Stimulated activated CD4-positive, alpha-beta T cell treated with anti-CD3 and anti-CD28 coated beads, Interleukin-1b, Interleukin-23, amount 100 ng/mL, for 24 hours (primary cell): ENCODE results near the gene HELZ.

Experiments used
- DNase-seq, 4 experiments: peaks; one replicate each; pipeline ENCODE4 v3.0.0-alpha.2; 2020; ENCODE audit warnings: low read depth in 4 of 4, low spot score in 1 of 4

Gene HELZ

DNA sequence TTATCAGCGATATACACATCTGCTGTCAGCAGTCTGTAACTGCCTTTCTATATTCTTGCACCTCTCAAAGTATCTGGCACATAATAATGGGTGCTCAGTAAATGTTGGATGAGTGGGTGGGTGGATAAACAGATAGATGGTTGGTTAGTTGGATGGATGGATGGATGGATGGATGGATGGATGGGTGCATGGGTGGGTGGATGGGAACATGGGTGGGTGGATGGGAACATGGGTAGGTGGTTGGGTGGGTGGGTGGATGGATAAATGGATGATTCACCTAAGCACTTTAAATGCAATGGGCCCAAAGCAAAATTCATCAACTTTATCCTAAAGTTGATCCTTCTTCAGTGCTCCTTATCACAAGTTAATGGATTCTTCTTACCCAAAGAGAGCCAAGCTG, 48.6 kb downstream of the HELZ start:
- no peak for DNase-seq

DNA sequence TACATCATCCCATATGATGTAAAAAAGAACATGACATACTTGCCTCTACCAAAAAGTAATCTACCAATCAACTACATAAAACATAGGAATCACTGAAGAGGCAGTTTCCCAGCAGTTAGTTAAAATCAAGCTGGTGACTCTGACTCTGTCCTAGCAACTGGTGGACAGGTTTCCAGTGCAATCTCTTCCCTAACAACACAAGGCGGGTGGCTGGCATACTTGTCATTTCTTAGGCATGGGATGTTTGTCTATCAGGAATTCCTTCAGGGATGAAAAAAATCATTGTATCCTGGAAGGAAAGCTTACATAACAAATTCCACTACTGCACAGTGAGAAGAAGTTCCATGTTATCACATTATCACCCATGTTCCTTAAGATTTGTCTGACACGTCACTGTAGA, 50.9 kb downstream of the HELZ start:
- no peak for DNase-seq

DNA sequence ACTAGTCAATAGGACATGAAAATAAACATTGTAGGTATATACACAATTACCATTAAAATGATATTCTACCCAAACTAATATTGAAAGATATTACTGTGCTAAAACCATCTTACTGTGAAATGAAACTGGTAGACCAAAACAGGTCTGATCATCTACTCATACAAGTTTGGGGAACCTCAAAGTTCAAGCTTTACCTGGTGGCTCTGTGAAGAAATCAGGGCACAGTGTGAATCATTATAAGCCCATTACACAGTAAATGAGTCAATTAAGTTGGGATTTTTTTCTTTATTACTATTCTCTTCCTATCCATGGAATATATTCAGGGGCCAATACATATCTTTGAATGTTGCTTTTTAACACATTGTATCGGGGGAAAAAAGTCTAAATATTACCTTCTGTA, 57.1 kb downstream of the HELZ start:
- no peak for DNase-seq

DNA sequence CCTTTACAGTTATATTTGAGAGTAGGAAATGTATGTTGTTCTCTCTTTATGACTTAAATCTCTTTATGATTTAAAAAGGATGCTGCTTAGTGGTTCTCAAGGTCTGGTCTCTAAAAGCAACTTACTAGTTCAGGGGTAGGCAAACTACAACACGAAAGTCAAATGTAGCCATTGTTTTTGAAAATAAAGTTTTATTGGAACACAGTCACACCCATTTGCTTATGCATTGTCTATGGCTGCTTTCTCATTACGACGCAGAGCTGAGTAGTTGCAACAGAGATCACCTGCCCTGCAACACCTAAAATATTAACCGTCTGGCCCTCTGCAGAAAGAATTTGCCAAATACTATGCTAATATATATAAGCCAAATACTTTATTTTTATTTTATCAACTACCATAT, 58.2 kb downstream of the HELZ start:
- no peak for DNase-seq

DNA sequence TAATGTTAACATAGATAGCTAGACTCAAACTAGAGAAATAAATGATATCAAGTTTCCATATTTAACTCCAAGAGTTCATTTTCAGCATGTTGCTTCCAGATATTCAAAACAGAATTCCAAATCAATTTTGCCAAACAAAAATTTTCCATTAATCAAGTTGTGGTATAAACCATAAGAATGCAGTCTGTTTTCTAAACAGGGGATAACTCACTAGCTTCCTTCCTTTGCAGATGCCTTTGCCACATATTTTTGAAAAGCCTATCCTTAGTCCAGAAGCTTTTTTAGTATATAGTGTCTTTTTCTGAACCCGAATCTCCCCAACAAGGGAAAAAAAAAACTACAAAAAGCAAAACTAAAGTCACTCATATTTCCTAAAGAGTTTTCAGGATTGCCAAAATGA, 61.5 kb downstream of the HELZ start:
- DNase-seq, result no peak

DNA sequence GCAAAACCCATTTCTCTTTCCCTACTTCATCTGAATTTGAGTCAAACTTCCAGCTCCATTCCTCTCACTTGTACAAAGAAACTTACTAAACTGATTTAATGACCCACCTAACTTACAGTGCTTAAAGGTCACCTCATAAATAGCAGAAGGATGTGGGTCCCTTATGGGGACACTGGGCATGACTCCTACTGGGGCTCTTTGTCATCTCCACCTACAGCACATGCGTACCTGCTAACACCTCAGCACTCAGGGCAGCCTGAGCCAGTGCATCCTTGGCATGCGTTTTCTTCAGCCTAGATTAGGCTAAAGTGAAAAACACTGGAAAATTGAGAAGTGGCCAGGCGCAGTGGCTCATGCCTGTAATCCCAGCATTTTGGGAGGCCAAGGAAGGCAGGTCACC, 63.2 kb downstream of the HELZ start:
- no peak for DNase-seq

DNA sequence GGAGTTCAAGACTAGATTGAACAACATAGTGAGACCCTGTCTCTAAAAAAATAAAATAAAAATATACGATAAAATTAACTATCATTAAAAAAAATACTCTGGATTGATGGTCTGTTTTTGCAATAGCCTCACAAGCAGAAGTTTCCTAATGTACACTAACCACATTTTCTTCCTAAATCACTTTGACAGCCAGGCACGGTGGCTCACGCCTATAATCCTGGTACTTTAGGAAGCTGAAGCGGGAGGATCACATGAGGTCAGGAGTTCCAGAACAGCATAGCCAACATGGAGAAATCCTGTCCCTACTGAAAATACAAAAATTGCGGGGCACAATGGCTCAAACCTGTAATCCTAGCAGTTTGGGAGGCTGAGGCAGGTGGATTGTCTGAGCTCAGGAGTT, 64.7 kb downstream of the HELZ start:
- DNase-seq, result no peak

DNA sequence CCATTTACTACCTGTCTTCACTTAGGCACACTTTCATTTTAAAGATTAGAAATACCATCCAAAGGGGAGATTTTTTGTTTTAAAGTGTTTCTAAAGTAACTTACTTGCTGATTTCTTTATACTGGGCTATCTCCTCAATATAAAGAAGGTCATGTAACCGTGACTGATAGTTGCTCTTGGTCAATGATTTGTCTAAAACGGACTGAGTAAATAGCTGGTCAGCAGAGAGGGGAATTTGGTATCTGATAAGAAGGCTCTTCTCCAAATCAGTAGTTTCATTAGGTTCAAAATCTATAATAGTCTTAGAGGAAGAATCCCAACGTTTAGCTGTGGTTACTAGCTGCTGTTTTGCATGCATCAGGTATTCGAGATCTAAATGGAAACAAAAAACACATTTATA, 66.4 kb downstream of the HELZ start:
- no peak for DNase-seq

DNA sequence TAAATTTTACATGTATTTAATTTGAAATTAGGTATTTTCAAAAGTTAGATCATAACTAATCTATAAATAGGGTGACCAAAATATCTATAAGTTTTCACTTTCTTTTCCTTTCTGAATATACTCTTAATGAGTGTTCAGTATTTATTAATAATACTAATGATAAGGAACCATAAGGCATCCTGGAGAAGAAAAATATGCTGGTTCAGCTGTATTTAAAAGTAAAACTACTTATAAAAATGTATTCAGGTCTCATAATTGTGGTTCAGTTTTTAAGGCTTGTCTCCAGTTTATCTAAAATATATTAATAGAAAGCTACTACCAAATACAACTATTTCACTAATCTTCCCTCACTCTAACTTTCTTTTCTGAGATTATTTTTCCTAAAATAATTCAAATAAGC, 67.3 kb downstream of the HELZ start:
- no peak for DNase-seq

DNA sequence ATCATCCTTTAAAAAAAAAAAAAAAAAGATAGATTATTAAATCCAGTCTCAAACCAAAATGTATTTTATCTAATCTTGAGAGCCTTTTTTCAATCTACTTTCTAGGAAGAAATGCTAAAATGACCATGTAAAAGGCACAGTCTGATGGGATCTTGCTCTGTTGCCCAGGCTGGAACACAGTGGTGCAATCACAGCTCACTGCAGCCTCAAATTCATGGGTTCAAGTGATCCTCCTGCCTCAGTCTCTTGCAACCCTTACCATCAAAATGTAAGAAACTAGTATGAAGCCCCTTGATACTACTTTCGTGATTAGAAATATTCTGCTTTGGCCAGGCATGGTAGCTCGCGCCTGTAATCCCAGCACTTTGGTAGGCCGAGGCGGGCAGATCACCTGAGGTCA, 70.8 kb downstream of the HELZ start:
- DNase-seq, result no peak

DNA sequence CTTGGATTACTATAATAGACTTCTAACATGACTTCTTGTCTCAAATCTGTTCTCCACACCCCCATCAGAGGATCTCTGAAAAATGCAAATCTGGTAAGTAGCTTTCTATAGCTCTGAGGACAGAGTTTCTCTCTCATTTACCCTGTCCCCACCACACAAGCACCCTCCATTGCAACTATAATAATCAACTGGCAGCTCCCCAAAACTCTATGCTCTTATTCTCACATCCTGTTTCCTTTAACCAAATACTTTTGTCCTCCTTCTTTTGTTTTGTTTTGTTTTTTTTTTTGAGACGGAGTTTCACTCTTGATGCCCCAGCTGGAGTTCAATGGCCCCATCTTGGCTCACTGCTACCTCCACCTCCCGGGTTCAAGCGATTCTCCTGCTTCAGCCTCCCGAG, 73.4 kb downstream of the HELZ start:
- DNase-seq, result no peak

DNA sequence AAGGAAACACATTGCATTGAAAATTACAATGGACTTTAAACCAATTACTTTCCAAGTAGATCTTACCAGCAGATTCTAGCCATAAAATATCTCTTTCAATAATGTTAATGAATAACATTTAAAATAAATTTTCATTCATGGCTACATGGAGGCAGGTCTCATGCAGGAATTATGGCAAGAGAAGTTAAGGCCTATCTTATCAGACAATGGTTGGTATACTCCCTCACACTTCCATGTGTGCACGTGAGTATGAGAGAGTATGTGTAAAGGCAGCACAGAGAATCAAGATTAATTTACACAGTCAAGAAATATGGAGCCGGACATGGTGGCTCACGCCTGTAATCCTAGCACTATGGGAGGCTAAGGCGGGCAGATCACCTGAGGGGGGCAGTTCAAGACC, 76.5 kb downstream of the HELZ start:
- no peak for DNase-seq

DNA sequence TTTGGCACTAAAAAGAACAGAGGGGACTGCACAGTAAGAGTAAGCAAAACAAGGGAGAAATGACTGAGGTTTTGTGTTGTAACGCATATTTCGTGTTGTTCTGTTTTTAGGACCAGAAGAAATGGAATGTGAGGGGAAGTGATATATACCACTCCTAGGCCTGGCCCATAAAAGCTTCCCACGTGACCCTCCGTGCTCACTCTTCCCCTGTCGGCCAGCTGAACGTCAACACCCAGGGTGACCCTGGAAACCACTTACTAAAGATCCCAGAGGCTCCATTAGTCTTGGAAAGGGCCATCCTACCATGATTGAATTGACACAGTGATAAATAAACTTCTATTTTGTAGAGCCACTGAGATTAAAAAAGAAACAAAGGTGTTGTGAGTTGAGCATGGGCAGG, 79.8 kb downstream of the HELZ start:
- no peak for DNase-seq

DNA sequence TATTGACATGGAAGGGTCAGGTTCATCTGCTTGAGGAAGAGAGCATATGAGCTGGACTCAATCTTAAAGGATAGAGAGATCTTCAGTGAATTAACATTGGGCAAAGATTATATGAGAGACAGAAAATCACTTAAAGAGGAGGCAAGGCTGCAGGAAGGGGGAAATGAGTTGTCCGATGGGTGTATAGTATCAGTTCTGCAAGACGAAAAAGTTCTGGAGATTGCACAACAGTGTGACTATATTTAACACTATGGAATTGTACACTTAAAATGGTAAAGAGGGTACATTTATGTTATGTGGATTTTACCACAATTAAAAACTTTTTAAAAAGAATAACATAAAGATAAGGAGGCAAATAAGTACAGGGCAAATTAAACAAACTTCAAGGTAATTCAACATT, 80.7 kb downstream of the HELZ start:
- DNase-seq, result no peak

DNA sequence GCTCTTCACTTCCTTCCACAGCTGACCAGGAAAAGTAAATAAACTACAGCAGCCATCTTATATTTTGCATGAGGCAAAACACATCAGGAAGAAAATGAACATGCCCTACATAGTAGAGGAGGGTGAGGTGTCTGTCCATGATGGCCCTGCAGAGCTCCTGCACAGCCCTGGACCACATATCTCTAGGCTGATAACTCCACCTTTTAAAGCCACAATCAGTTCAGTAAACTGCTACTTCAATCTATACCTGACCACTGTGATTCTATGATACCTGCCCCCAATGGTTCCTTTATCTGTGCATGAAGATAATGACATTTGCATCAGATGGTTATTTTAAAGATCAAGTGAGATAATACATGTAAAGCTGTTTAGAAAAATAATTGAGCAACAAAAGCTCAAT, 82.2 kb downstream of the HELZ start:
- DNase-seq, result no peak

DNA sequence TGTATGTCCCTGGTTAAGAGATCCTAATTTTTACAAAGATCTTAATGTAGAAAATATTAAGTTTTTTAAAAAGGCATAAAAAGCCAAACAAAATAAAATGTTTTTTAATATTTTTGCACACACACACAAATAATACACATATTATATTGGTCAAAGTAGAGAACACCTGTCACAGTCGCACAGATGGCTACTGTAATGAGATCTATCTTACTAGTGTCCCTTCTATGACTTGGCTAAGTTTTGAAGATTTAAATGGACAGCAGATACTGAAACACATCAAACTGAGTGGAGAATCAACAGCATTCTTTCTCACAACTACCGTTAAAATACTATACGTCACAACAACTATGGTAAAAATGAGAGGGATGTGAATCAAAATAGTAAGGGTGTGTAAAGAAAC, 83.4 kb downstream of the HELZ start:
- no peak for DNase-seq

DNA sequence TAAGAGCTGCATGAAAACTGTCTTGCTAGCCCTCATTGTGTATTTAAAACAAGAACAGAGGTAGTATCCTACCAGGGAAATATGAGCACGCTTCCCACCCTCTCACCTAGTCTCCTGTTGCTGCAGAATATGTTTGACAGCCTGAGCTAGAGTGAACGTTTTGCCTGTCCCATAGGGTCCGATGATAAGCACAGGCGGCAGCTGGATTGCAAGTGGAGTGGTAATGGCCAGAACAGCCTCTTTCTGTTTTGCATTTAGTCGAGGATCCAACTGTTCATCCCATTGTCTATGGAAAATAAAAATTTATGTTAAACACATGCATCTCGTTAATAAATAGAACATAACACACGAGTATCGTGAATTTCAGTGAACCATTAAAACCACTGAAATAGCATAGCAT, 84.2 kb downstream of the HELZ start:
- no peak for DNase-seq

DNA sequence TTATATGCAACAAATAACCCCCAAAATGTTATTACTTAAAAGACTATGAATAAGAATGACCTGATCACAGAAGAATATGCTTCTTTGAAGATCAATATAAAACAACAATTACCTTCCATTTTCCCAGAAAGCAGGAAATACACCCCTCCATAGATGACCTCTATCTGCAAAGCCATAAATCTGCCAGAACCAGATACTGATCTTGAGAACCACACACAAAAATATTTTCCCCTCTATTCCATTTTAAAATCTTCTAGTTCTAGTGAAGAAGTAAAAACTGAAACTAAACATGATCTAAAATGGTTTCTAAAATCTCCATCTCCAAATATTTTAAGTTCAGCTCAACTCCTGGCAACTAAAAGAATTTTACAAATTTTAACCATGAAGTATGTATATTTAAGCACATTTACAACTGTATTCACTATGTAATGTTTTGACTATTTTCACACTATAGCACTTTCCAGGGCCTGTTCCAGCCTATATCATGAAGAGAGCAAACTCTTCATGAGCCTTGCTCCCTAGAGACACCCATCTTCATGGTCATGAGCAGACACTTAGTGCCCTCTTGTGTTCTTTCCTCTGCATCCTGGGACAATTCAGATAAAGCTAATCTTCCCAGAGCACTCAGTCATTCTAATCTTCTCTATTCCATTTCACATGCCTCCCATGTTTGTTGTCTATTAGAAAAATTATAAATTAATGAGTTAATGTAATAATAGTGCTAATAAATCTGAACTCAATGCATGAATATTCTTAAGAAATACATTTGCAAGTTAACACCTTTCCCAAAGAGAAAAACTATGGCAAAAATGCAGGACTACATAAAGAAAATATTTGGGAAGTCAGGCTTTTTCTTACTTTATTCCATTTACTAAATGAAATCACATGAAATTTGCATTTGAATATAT, 87.0 kb downstream of the HELZ start:
- no peak for DNase-seq

DNA sequence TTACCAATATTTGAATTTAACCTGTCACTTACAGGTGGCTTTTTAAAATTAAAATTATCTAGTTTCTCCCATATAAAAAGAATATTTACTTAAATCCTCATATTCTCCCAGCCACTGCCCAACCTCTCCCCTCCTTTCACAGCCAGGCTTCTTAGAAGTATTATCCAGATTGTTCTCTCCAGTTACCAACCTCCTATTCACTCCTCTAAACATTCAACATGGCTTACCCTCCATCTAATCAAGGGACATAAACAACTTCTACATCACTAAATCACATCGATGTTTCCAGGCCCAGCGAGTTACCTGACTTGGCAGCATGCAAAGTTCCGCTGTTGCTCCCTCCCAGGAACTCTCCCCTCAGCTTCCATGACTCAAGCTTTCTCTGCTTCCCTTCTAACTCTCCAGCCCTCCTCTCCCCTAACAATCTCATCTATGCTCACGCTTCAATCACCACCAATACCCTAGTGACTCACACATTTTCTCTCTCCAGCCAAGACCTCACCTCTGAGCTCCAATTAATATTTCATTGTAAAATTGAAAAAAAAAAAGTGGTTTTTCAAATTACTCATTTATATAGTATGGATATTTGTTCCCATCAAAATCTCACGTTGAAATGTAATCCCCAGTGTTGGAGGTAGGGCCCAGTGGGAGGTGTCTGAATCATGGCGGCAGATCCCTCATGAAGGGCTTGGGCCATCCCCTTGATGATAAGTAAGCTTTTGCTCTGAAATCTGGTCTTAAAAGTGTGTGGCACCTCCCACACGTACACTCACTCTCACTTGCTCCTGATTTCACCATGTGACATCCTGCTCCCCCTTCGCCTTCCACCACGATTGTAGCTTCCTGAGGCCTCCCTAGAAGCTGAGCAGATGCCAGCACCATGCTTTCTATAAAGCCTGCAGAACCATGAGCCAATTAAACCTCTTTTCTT, 88.5 kb downstream of the HELZ start:
- no peak for DNase-seq

DNA sequence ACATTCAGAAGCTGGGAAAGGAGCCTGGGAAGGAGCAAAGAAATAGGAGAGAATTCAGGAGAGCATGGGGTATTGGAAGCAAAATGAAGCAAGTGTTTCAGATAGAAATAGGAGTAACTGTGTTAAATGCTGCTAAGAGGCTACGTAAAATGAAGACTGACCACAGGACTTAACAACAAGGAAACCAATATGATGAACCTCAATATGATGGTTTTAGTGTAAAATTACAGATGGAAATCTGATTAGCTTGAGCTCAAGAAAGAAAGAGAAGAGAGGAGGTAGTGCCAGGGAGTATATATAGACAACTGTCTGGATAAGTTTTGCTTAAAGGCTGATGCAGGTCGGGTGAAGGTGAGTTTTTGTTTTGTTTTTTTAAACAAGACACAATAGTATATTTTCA, 92.2 kb downstream of the HELZ start:
- no peak for DNase-seq

DNA sequence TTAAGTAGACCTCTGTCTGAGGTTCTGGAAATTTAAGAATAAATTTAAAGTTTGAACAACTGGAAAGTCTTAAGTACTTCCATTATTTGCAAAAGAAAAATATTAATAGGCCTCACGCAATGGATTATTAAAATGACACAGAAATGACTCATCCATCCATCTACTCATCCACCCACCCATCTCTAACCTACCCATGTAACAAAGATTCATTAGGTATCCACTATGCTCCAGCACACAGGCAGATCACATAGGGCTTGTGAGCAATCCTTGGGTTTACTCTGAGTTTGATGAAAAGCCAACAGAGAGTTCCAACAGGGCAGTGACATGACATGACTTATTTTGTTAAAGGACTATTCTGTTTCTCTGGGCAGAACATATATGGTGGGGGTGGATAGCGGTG, 93.3 kb downstream of the HELZ start:
- DNase-seq, result no peak

DNA sequence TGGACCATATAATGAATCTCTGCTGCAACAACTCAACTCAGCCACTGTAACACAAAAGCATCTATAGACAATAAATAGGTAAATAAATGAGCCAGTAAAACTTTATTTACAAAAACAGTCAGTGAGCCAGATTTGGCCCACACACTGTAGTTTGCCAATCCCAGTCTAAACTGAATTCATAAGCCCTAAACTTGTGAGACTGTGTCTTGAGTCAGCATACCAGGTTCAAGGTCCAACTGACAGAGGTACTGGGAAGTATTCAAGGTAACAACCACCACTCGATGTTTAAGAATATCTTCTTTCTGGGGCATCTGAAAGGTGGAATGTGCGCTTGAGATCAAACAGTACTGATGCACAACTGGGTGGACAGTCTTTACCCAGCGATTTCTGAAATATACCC, 94.2 kb downstream of the HELZ start:
- DNase-seq, result no peak
